H1 (cell line): Measurements from ENCODE around the gene DDHD1. TPM values are rescaled to one million over a fixed set of nuclear protein-coding genes. Genes with fewer than 3 reads are reported as not detected.

Experiments used
- CTCF ChIA-PET: fragments of 300-600 bp; sonication (Branson Sonifier 250); formaldehyde crosslinking; loops from one replicate; lab custom pipeline; 2021; ENCODE audit not compliant: partially characterized antibody; lab: Charles Lee
- POLR2A ChIA-PET: fragments of 300-600 bp; sonication (Branson Sonifier 250); formaldehyde crosslinking; loops from one replicate; lab custom pipeline; 2021; ENCODE audit warnings: inconsistent platforms; ENCODE audit not compliant: partially characterized antibody; lab: Charles Lee
- DNase-seq, 2 experiments: peaks; one replicate each; pipeline versions ENCODE4 v3.0.0 to v3.0.0-alpha.2; 2010 to 2022; ENCODE audit warnings: low spot score in 2 of 2, low read depth in 1 of 2, mixed read lengths in 1 of 2
- FAIRE-seq: peaks from 2 replicates; lab custom pipeline; 2011; peaks lifted over from hg19 to GRCh38; lab: Jason Lieb, UNC
- H2AFZ ChIP-seq: 2 replicates; pipeline ENCODE4 v1.8.1; 2012; ENCODE audit warnings: low read length, inconsistent platforms
- H2AK5ac ChIP-seq: 2 replicates; pipeline ENCODE4 v1.6.1; 2013; ENCODE audit warnings: low read depth, low read length
- H2BK120ac ChIP-seq: replicated peaks from 2 replicates; pipeline ENCODE3; 2013; ENCODE audit warnings: low read depth, low read length, inconsistent platforms
- H2BK12ac ChIP-seq: 2 replicates; pipeline ENCODE4 v1.6.1; 2013; ENCODE audit warnings: low read depth, low read length
- H2BK15ac ChIP-seq: 2 replicates; pipeline ENCODE4 v1.6.1; 2013; ENCODE audit warnings: low read length
- H2BK20ac ChIP-seq: 2 replicates; pipeline ENCODE4 v1.6.1; 2013; ENCODE audit warnings: low read length
- H2BK5ac ChIP-seq: 2 replicates; pipeline ENCODE4 v1.6.1; 2013; ENCODE audit warnings: low read depth, low read length
- H3K14ac ChIP-seq: 2 replicates; pipeline ENCODE4 v1.6.1; 2013; ENCODE audit warnings: inconsistent platforms; ENCODE audit not compliant: insufficient read length
- H3K18ac ChIP-seq: 2 replicates; pipeline ENCODE4 v1.6.1; 2013; ENCODE audit warnings: low read length; ENCODE audit errors: extremely low read depth
- H3K23ac ChIP-seq: 2 replicates; pipeline ENCODE4 v1.6.1; 2013; ENCODE audit warnings: inconsistent platforms; ENCODE audit not compliant: insufficient read length
- H3K23me2 ChIP-seq: 2 replicates; pipeline ENCODE4 v1.6.1; 2013; ENCODE audit warnings: low read depth, low read length
- H3K27ac ChIP-seq: 2 replicates; pipeline ENCODE4 v1.6.1; 2011; ENCODE audit warnings: low read depth, low read length, inconsistent platforms
- H3K27me3 ChIP-seq, 4 experiments: replicated peaks in 1 of 4; 1 replicate in 1 of 4; 2 replicates in 3 of 4; pipeline versions ENCODE4 v1.6.1 to v1.8.1; 2011 to 2013; ENCODE audit warnings: low read length in 3 of 4, mild to moderate bottlenecking in 3 of 4, inconsistent platforms in 2 of 4, mixed read lengths in 2 of 4, moderate library complexity in 1 of 4; ENCODE audit not compliant: control insufficient read depth in 3 of 4, insufficient read depth in 3 of 4; ENCODE audit errors: extremely low read depth in 1 of 4
- H3K36me3 ChIP-seq, 4 experiments: 2 replicates each; pipeline versions ENCODE4 v1.6.1 to v1.8.1; 2011 to 2013; ENCODE audit warnings: mild to moderate bottlenecking in 4 of 4, low read length in 3 of 4, moderate library complexity in 2 of 4, control low read depth in 1 of 4, inconsistent platforms in 1 of 4; ENCODE audit not compliant: insufficient read depth in 4 of 4, control insufficient read depth in 2 of 4
- H3K4ac ChIP-seq: replicated peaks from 2 replicates; pipeline ENCODE3; 2013; ENCODE audit warnings: low read length, low read depth, mixed read lengths, inconsistent platforms; ENCODE audit not compliant: insufficient read length
- H3K4me1 ChIP-seq, 4 experiments: replicated peaks in 1 of 4; 1 replicate in 1 of 4; 2 replicates in 3 of 4; pipeline versions ENCODE4 v1.6.1 to v1.8.1; 2011 to 2013; ENCODE audit warnings: low read length in 3 of 4, inconsistent platforms in 2 of 4, mixed read lengths in 1 of 4; ENCODE audit not compliant: insufficient read depth in 4 of 4, control insufficient read depth in 3 of 4
- H3K4me2 ChIP-seq, 2 experiments: 2 replicates each; pipeline versions ENCODE4 v1.6.1 to v1.8.1; 2011 to 2013; ENCODE audit warnings: low read depth in 2 of 2, low read length in 2 of 2, control low read depth in 1 of 2, inconsistent platforms in 1 of 2, mild to moderate bottlenecking in 1 of 2; ENCODE audit not compliant: insufficient read depth in 1 of 2
- H3K4me3 ChIP-seq, 4 experiments: fragments of 200-600, 300-600 bp in 1 of 4; sonication (generic), shearing (Covaris generic), sonication (Bioruptor Twin) in 1 of 4; 2 replicates each; pipeline versions ENCODE4 v1.5.1 to v1.8.1; 2011 to 2016; ENCODE audit warnings: low read length in 4 of 4, low read depth in 3 of 4, control low read depth in 2 of 4, inconsistent platforms in 2 of 4, mild to moderate bottlenecking in 2 of 4, mixed read lengths in 1 of 4, moderate library complexity in 1 of 4; ENCODE audit not compliant: insufficient read depth in 2 of 4; ENCODE audit errors: extremely low read depth in 1 of 4
- H3K56ac ChIP-seq: replicated peaks from 2 replicates; pipeline ENCODE3; 2013; ENCODE audit warnings: low read depth, mild to moderate bottlenecking, mixed read lengths, low read length, inconsistent platforms; ENCODE audit not compliant: insufficient read length
- H3K79me1 ChIP-seq: 2 replicates; pipeline ENCODE4 v1.6.1; 2013; ENCODE audit warnings: low read depth, low read length, control low read depth
- H3K79me2 ChIP-seq, 2 experiments: 2 replicates each; pipeline versions ENCODE4 v1.6.1 to v1.8.1; 2012 to 2013; ENCODE audit warnings: low read length in 2 of 2, mild to moderate bottlenecking in 2 of 2, inconsistent platforms in 1 of 2; ENCODE audit not compliant: insufficient read depth in 2 of 2, control insufficient read depth in 1 of 2
- H3K9ac ChIP-seq, 4 experiments: replicated peaks in 1 of 4; 1 replicate in 1 of 4; 2 replicates in 3 of 4; pipeline versions ENCODE4 v1.6.1 to v1.8.1; 2011 to 2013; ENCODE audit warnings: low read depth in 3 of 4, low read length in 3 of 4, control low read depth in 2 of 4, mild to moderate bottlenecking in 2 of 4, moderate library complexity in 2 of 4, inconsistent platforms in 1 of 4; ENCODE audit errors: extremely low read depth in 1 of 4
- H3K9me3 ChIP-seq, 2 experiments: 2 replicates each; pipeline versions ENCODE4 v1.6.1 to v1.8.1; 2012 to 2013; ENCODE audit warnings: mild to moderate bottlenecking in 2 of 2, moderate library complexity in 2 of 2, control low read depth in 1 of 2, inconsistent platforms in 1 of 2, low read depth in 1 of 2, low read length in 1 of 2, mixed read lengths in 1 of 2; ENCODE audit not compliant: insufficient read depth in 2 of 2
- H4K20me1 ChIP-seq, 2 experiments: replicated peaks in 1 of 2; 2 replicates each; pipeline versions ENCODE3 to v1.8.1; 2011 to 2013; ENCODE audit warnings: inconsistent platforms in 2 of 2, low read length in 2 of 2, mild to moderate bottlenecking in 1 of 2; ENCODE audit not compliant: insufficient read depth in 2 of 2, control insufficient read depth in 1 of 2
- H4K5ac ChIP-seq: 2 replicates; pipeline ENCODE4 v1.6.1; 2013; ENCODE audit warnings: low read length, low read depth, mixed read lengths, inconsistent platforms; ENCODE audit not compliant: insufficient read length
- H4K8ac ChIP-seq: 2 replicates; pipeline ENCODE4 v1.8.0; 2013; ENCODE audit warnings: mild to moderate bottlenecking, moderate library complexity, low read length, inconsistent platforms; ENCODE audit not compliant: insufficient read depth; ENCODE audit errors: extremely low read depth
- H4K91ac ChIP-seq: replicated peaks from 2 replicates; pipeline ENCODE3; 2013; ENCODE audit warnings: low read length, mixed read lengths, inconsistent platforms; ENCODE audit not compliant: insufficient read length
- BACH1 ChIP-seq: IDR thresholded peaks from 2 replicates; pipeline ENCODE4 v1.6.1; 2012; ENCODE audit warnings: low read length, improper control_type of control experiment
- BRCA1 ChIP-seq: IDR thresholded peaks from 2 replicates; pipeline ENCODE4 v1.6.1; 2012; ENCODE audit warnings: low read depth, low read length, improper control_type of control experiment
- EZH2 ChIP-seq: fragments of 200-600 bp; sonication (generic); IDR thresholded peaks from 2 replicates; pipeline ENCODE4 v1.7.1; 2012; ENCODE audit warnings: low read depth, mild to moderate bottlenecking, moderate library complexity, low read length, inconsistent platforms; ENCODE audit not compliant: severe bottlenecking
- JUN ChIP-seq: IDR thresholded peaks from 2 replicates; pipeline ENCODE4 v1.6.1; 2011; ENCODE audit warnings: low read depth, mild to moderate bottlenecking, improper control_type of control experiment, low read length
- MAFK ChIP-seq: IDR thresholded peaks from 2 replicates; pipeline ENCODE4 v1.6.1; 2012; ENCODE audit warnings: low read depth, mild to moderate bottlenecking, improper control_type of control experiment, low read length
- NANOG ChIP-seq: IDR thresholded peaks from 2 replicates; pipeline ENCODE4 v1.6.1; 2011; ENCODE audit warnings: low read length, low read depth, mild to moderate bottlenecking, inconsistent platforms; ENCODE audit not compliant: insufficient read depth, poor library complexity, severe bottlenecking
- PHF8 ChIP-seq: fragments of 200-600 bp; sonication (generic); conservative IDR thresholded peaks from 2 replicates; pipeline ENCODE4 v1.7.1; 2012; ENCODE audit warnings: low read depth, mild to moderate bottlenecking, inconsistent platforms, low read length, moderate library complexity
- SP1 ChIP-seq: IDR thresholded peaks from 2 replicates; pipeline ENCODE4 v1.6.1; 2011; ENCODE audit warnings: low read depth, low read length
- SP4 ChIP-seq: IDR thresholded peaks from 2 replicates; pipeline ENCODE4 v1.6.1; 2012; ENCODE audit warnings: low read length, inconsistent platforms
- SUZ12 ChIP-seq: fragments of 200-600 bp; sonication (generic); IDR thresholded peaks from 2 replicates; pipeline ENCODE4 v1.6.1; 2012; ENCODE audit warnings: mild to moderate bottlenecking, inconsistent platforms, low read length, moderate library complexity, mixed read lengths
- TBP ChIP-seq: IDR thresholded peaks from 2 replicates; pipeline ENCODE4 v1.6.1; 2011; ENCODE audit warnings: low read depth, low read length, improper control_type of control experiment
- TCF12 ChIP-seq: IDR thresholded peaks from 2 replicates; pipeline ENCODE4 v1.6.1; 2011; ENCODE audit warnings: low read depth, mild to moderate bottlenecking, low read length
- ZNF274 ChIP-seq: IDR thresholded peaks from 2 replicates; pipeline ENCODE4 v1.7.0; 2012; ENCODE audit warnings: low read length, borderline replicate concordance; ENCODE audit errors: extremely low read depth
- WGBS, 2 experiments: shearing (Covaris generic) in 1 of 2; methylation state at CpG; one replicate each; pipeline versions ENCODE4 v1.1.6 to v1.1.7; 2013 to 2015; ENCODE audit warnings: low lambda C conversion rate in 2 of 2, mixed read lengths in 2 of 2, inconsistent platforms in 1 of 2, low coverage in 1 of 2, missing lambda C conversion rate in 1 of 2; ENCODE audit not compliant: insufficient replicate concordance in 2 of 2, insufficient coverage in 1 of 2, insufficient read length in 1 of 2; ENCODE audit errors: extremely low coverage in 1 of 2, missing lambda C conversion rate in 1 of 2; 5-methylcytosine and 5-hydroxymethylcytosine counted together
- polyA plus RNA-seq, 7 experiments: library from polyadenylated mRNA; depleted of rRNA in 3 of 7; stranded (reverse) in 5 of 7; unstranded in 2 of 7; fragments of >200 nt in 5 of 7; fragments of 200-250 nt in 2 of 7; gene quantifications; 1 replicate in 5 of 7; 2 replicates in 1 of 7; 4 replicates in 1 of 7; pipeline versions ENCODE4 v1.2.1 to v1.2.3, GENCODE V29; 2011 to 2013; ENCODE audit warnings: missing spikeins in 2 of 7, mixed read lengths in 2 of 7
- total RNA-seq: library from RNA; stranded (reverse); fragmentation: NEBNext Ultra II Directional; extraction: Animal tissue kit (Norgen Biotek cat#: 25700); gene quantifications from 2 replicates; pipeline ENCODE4 v1.2.1, GENCODE V29; 2021
- TF ChIP-seq, protein P1 (sequence below): IDR thresholded peaks from 2 replicates; pipeline ENCODE4 v1.6.1; 2012; ENCODE audit warnings: low read length, inconsistent platforms

The DDHD1 gene
- total and polyA plus RNA-seq, 2 of the 8 experiments (the other 6 are each of a cell fraction or from before 2014, with no cell fraction given) = 3.6 to 16.0 TPM

DNA sequence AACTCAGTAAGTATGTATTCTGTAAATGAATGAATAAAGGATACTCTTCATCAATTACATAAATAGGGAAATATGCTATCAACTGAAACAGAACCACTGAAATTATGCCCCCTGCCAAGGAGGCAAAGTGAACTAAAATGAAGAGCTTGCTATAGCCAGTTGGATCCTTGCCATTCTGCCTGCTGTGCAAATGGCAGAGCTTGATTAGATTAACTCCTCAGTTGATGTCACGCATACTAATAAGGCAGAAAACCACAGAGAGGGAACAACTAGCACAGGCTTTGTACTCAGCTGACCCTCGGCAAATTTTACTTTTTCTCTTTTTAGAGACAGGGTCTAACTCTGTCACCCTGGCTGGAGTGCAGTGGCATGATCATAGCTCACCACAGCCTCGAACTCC lies 165.6 kb downstream of the DDHD1 start:
- Histone ChIP-seq H3K23me2 (no peaks in the 10 kb centered on the region), H2BK5ac (no peak overlapping the region), H3K56ac (no peak overlapping the region), H3K18ac (no peak overlapping the region), H4K20me1 (no peaks in the 10 kb centered on the region), H4K91ac (no peak overlapping the region), H4K8ac (no peak overlapping the region), H3K14ac (no peak overlapping the region), H3K4me3 (no peak overlapping the region), H3K9ac (no peak overlapping the region), H3K4me2 (no peak overlapping the region), H2AFZ (no peak overlapping the region), H2BK12ac (no peak overlapping the region), H4K5ac (no peak overlapping the region), H3K79me2 (no peaks in the 10 kb centered on the region), H3K4ac (no peak overlapping the region), H2AK5ac (no peak overlapping the region), H2BK20ac (no peak overlapping the region), H2BK120ac (no peak overlapping the region), H3K27ac (no peak overlapping the region), H3K4me1 (no peaks in the 10 kb centered on the region), H3K23ac (no peak overlapping the region), H3K79me1 (no peaks in the 10 kb centered on the region), H3K36me3 (no peaks in the 10 kb centered on the region), H2BK15ac (no peak overlapping the region), H3K27me3 (no peaks in the 10 kb centered on the region), H3K9me3 (no peaks in the 10 kb centered on the region)
- DNase-seq = no peak
- FAIRE-seq = no peak
- WGBS, 2 experiments = 61% methylated on average over 3 of the region's 3 CpGs; no CpG with 5 or more reads in 1 of the 2 experiments
- ChIA-PET CTCF (no interaction called here), POLR2A (no interaction called here)
- TF ChIP-seq ZNF274 (no peak), NANOG (no peak), TCF12 (no peak), BRCA1 (no peak), BACH1 (no peak), SP4 (no peak), JUN (no peak), TBP (no peak), MAFK (no peak), SP1 (no peak), EZH2 (no peak), PHF8 (no peak), SUZ12 (no peak)
- TF ChIP-seq, protein P1, sequence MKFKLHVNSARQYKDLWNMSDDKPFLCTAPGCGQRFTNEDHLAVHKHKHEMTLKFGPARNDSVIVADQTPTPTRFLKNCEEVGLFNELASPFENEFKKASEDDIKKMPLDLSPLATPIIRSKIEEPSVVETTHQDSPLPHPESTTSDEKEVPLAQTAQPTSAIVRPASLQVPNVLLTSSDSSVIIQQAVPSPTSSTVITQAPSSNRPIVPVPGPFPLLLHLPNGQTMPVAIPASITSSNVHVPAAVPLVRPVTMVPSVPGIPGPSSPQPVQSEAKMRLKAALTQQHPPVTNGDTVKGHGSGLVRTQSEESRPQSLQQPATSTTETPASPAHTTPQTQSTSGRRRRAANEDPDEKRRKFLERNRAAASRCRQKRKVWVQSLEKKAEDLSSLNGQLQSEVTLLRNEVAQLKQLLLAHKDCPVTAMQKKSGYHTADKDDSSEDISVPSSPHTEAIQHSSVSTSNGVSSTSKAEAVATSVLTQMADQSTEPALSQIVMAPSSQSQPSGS = no peak
